H54 (cell line): ENCODE results near the gene COL21A1.
"Not testable (repeated sequence)": the region's sequence is repeated elsewhere in the genome, so short reads cannot be mapped to it uniquely, and the experiment has no call there.

Experiments
- DNase-seq: peaks from one replicate; pipeline ENCODE4 v3.0.0; 2011; ENCODE audit warnings: low spot score, mixed read lengths; ENCODE audit not compliant: insufficient read length
- FAIRE-seq: peaks from 3 replicates; lab custom pipeline; 2011; peaks lifted over from hg19 to GRCh38; lab: Jason Lieb, UNC
- POLR2A ChIP-seq: IDR thresholded peaks from 2 replicates; pipeline ENCODE4 v1.6.1; 2011; ENCODE audit warnings: low read depth, mild to moderate bottlenecking, low read length

Gene COL21A1

GRCh38 chr6:56263596-56264315 lies 16.4 kb upstream of the COL21A1 start:
- FAIRE-seq (no peak), DNase-seq (no peak)

GRCh38 chr6:56260593-56260992 lies 13.2 kb upstream of the COL21A1 start:
- not testable (repeated sequence) for DNase-seq, FAIRE-seq

More at GRCh38 chr6:56263596-56264315, 16.4 kb upstream of the COL21A1 start:
- TF ChIP-seq POLR2A, result no peak

GRCh38 chr6:56259234-56260077 lies 12.1 kb upstream of the COL21A1 start:
- DNase-seq (no peak), FAIRE-seq (peak; percentile 88)
- no peak for TF ChIP-seq POLR2A

GRCh38 chr6:56255349-56255748 lies 8.0 kb upstream of the COL21A1 start:
- DNase-seq (no peak), FAIRE-seq (no peak)
- TF ChIP-seq POLR2A, result no peak

- no peak for TF ChIP-seq POLR2A
- FAIRE-seq, result peak; percentile 20
- no peak for DNase-seq
Observed at GRCh38 chr6:56250266-56250665, 2.9 kb upstream of the COL21A1 start.

GRCh38 chr6:56247654-56248122 lies 308 bp upstream of the COL21A1 start:
- no peak for TF ChIP-seq POLR2A
- DNase-seq (no peak), FAIRE-seq (no peak)

GRCh38 chr6:56246541-56246880 lies 869 bp downstream of the COL21A1 start:
- DNase-seq, result no peak
- TF ChIP-seq POLR2A, result no peak
- no peak for FAIRE-seq

GRCh38 chr6:56245903-56246351 lies 1.5 kb downstream of the COL21A1 start:
- DNase-seq, result no peak
- TF ChIP-seq POLR2A, result no peak
- no peak for FAIRE-seq

GRCh38 chr6:56244528-56245253 lies 2.7 kb downstream of the COL21A1 start:
- TF ChIP-seq POLR2A, result no peak
- FAIRE-seq (peak; percentile 41), DNase-seq (no peak)

GRCh38 chr6:56244089-56244488 lies 3.3 kb downstream of the COL21A1 start:
- no peak for TF ChIP-seq POLR2A
- FAIRE-seq (no peak), DNase-seq (no peak)

- no peak for DNase-seq
- FAIRE-seq, result no peak
- no peak for TF ChIP-seq POLR2A
Observed at GRCh38 chr6:56243518-56244070, 3.8 kb downstream of the COL21A1 start.

- FAIRE-seq (no peak), DNase-seq (no peak)
- no peak for TF ChIP-seq POLR2A
Observed at GRCh38 chr6:56242346-56242745, 5.0 kb downstream of the COL21A1 start.

GRCh38 chr6:56241124-56241802 lies 6.1 kb downstream of the COL21A1 start:
- no peak for FAIRE-seq
- no peak for DNase-seq
- no peak for TF ChIP-seq POLR2A
